Measurements from ENCODE around the gene SLC35A5. TPM values are rescaled to one million over a fixed set of nuclear protein-coding genes. Genes with fewer than 3 reads are reported as not detected.

Gene SLC35A5
- total RNA-seq = 28.0 and 32.0 TPM in 2 replicates

GRCh38 chr3:112561734-112562529, at the start of gene SLC35A5, which contains the start of gene ATG3:
SLC35A5 (plus strand) TSS chr3:112562045; CDS start chr3:112563404, 1,359 bp downstream.
ATG3 (minus strand) TSS chr3:112561962; CDS start chr3:112561528, 434 bp downstream.

Other genes starting within 250 kb of the SLC35A5 start
- under 0.01 and 0.21 TPM in 2 replicates for gene CD200, start 228.9 kb upstream of the SLC35A5 start, total RNA-seq
- gene BTLA, start 62.6 kb upstream of the SLC35A5 start, total RNA-seq = under 0.01 and 0.07 TPM in 2 replicates
- gene ATG3, start 83 bp upstream of the SLC35A5 start, total RNA-seq = 74.4 and 123 TPM in 2 replicates
- gene CCDC80, start 79.1 kb downstream of the SLC35A5 start, total RNA-seq = 9.9 and 38.5 TPM in 2 replicates

Measured in nasal cavity respiratory epithelium epithelial cell of viscerocranial mucosa (primary cell).